Keratinocyte (primary cell): ENCODE data around the gene ZNF217.

Experiments
- CTCF ChIP-seq, 3 experiments: IDR thresholded peaks in 1 of 3; conservative IDR thresholded peaks in 1 of 3; optimal IDR thresholded peaks in 1 of 3; 2 replicates in 2 of 3; 3 replicates in 1 of 3; pipeline versions ENCODE3 to v1.5.1; 2011; ENCODE audit warnings: low read length in 3 of 3, mild to moderate bottlenecking in 3 of 3, moderate library complexity in 2 of 3, control low read depth in 1 of 3, inconsistent platforms in 1 of 3; ENCODE audit not compliant: insufficient read depth in 2 of 3; ENCODE audit errors: extremely low read depth in 1 of 3
- EZH2 ChIP-seq: IDR thresholded peaks from one replicate; pipeline ENCODE4 v1.6.1; 2012; ENCODE audit warnings: inconsistent platforms, mild to moderate bottlenecking, low read length, moderate library complexity

- no peak for TF ChIP-seq CTCF (optimal IDR thresholded peaks at IDR 0.05 in 1 of 3, IDR thresholded peaks at IDR 0.05 in 1 of 3, conservative IDR thresholded peaks at IDR 0.05 in 1 of 3; ENCODE audit: extremely low read depth in 1 of 3, insufficient read depth in 2 of 3, low read length in 3 of 3)
- no peak for TF ChIP-seq EZH2
These were observed 23.0 kb downstream of the ZNF217 start for GRCh38 chr20:53570446-53571276.
